Measurements from ENCODE around the gene PRICKLE3.

Gene PRICKLE3

DNA sequence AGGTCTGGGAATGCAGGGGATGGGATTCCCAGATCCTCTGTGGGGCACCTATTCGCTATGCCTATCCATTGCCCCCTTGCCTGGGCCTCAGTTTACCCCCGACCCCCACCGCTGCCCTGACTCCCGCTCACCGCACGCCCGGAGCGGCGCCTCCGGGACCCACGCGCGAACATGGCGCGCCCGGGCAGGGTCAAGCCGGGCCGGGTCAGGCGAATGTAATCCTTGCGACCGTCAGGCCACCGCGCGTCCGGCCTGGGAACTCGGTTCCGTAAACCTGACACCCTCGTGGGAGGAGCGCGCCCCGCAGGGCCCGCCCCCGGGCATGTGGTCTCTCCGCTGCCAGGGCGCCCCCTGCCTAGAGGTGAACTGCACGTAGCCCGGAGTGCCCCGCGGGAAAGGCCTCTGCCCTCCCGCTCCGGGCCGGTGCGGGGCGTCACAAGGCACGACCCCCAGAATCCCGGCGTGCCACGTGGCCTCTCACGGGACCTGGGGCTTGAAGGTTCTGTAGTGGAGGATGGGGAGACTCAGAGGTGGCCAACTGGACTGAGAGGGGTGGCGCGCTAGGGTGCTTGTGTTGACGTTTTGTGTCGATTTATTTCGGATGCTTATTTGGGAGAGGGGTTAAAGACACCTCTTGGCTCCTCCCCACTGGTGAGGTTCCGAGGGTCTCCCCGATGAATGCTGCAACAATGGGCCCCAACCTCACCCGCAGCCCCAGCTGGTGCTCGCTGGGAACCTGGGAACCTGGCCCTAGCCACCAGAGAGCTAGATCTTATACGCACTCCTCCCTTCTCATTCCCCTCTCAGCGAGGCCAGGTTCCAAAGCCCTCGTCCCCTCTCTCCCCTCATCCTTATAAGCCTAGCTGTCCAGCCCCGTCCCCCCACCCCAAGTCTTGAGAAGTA is at the start of gene PRICKLE3:
TSS of gene PRICKLE3 (minus strand) at position 249 of the 903 bp plus-strand sequence. CDS start at position 173, 76 bp downstream.
- DNase-seq (ENCODE audit: low spot score), result peak; percentile 85

GRCh38 chrX:49233887-49234555 is 47.8 kb upstream of the PRICKLE3 start:
- no peak for DNase-seq (ENCODE audit: low spot score)

GRCh38 chrX:49233176-49233575 is 47.0 kb upstream of the PRICKLE3 start, which contains the start of gene CACNA1F:
Gene CACNA1F, minus strand, starts transcription at chrX:49233340. Its CDS starts 31 bp downstream, at chrX:49233309.
- no peak for DNase-seq (ENCODE audit: low spot score)

DNA sequence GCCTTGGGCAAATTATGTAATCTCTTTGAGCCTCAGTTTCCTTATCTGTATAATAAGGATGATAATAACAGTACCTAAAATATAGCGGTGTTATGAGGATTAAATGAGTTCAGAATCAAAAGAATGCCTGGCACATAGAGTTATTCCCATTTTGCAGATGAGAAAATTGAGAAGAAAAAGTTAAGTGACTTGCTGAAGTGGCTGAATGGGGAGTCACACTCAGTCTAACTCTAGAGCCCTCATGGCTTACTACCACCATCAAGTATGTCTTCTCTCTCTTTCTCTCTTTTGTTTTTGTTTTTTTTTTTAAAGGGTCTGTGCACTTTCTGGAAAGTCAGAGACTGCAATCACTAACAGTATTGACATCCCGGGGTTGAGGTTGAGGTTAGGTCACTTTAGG is 46.4 kb upstream of the PRICKLE3 start:
- DNase-seq (ENCODE audit: low spot score), result no peak

DNA sequence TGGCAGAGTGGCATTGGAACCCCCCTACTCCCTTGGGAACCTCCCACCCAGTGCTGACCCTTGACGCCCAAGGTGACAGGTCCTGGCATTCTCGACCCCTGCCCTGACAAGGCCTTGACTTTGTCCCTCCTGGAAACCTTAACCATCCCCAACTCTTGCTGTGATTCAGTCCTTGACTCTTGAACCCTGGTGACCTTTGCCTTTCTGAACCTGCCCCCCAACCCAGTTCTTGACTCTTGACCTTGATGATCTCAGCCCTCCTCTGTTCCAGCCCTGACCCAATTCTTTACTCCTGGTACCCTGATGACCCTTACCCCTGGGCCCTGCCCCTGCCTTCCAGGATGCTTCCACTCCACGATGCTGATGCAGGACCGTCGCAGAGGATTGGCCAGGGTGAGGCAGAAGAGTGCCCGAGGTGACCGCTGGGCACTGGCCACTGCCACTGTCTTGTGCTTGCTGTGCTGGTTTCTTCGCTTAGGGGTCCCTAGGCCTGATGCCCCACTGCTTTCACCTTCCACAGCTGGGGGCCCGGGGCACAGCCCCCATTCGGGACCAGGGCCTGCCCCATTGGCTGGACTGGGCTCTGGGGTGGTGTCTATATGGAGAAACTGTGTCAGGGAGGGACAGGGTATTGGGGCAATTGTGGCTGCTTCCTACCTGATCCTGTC is 45.3 kb upstream of the PRICKLE3 start:
- DNase-seq (ENCODE audit: low spot score), result no peak

GRCh38 chrX:49230500-49231232 is 44.5 kb upstream of the PRICKLE3 start:
- peak; percentile 66 for DNase-seq (ENCODE audit: low spot score)

- no peak for DNase-seq (ENCODE audit: low spot score)
These were observed 42.0 kb upstream of the PRICKLE3 start for GRCh38 chrX:49228185-49228584.

GRCh38 chrX:49227726-49228125 is 41.6 kb upstream of the PRICKLE3 start:
- DNase-seq (ENCODE audit: low spot score), result no peak

DNA sequence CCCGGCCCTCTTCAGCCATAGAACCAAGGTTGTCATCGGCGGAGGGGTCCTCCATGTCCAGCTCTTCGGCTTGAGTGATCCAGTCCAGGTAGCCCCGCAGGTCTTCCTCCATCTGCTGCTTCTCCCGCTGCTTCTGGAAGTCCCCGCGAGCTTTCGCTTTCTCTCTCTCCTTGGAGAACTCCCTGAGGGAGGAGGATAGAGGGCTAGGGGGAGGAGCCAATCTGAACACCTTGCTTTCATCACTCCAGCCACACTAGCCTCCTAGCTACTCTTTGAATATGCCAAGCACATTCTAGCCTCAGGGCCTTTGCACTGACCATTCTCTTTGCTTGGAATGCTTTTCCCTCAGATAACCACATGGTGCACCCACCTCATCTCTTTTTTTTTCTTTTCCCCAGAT is 40.8 kb upstream of the PRICKLE3 start:
- DNase-seq (ENCODE audit: low spot score), result no peak

GRCh38 chrX:49225858-49226257 is 39.7 kb upstream of the PRICKLE3 start:
- DNase-seq (ENCODE audit: low spot score), result no peak

GRCh38 chrX:49221868-49222267 is 35.7 kb upstream of the PRICKLE3 start:
- DNase-seq (ENCODE audit: low spot score), result no peak

DNA sequence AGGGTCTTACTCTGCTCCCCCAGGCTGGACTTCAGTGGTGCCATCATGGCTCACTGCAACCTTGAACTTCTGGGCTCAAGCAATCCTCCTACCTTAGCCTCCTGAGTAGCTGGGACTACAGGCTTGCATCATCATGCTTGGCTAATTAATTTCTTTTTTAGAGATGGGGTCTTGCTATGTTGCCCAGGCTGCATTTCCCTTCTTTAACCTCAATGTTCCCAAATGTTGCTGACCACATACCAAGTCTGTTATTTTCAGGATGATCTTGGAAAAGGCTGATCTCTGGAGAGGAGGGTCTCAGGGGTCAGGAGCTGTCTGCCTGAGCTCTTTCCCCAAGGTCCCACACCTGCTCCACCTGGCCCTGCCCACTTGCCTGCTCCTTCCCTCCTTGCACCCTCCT is 33.9 kb upstream of the PRICKLE3 start:
- no peak for DNase-seq (ENCODE audit: low spot score)

GRCh38 chrX:49214996-49215526 is 28.9 kb upstream of the PRICKLE3 start:
- DNase-seq (ENCODE audit: low spot score), result no peak

DNA sequence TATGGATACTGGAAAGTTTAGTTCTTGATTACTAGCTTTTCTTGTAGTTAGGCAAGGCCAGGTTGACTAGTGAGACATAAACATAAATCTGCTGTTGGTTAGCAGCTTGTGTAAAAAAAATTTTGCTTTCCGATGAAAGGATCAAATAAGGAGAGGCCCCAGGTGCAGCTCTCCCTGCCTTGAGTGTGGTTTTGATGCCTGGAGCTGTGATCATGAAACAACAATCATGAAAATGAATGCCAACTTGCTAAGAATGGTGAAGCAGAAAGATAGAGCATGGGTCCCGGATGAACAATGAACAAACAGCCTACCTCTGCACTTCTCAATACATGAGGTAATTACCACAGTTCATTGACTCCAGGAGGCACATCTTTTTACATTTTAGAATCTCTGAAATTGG is 28.2 kb upstream of the PRICKLE3 start:
- no peak for DNase-seq (ENCODE audit: low spot score)

DNA sequence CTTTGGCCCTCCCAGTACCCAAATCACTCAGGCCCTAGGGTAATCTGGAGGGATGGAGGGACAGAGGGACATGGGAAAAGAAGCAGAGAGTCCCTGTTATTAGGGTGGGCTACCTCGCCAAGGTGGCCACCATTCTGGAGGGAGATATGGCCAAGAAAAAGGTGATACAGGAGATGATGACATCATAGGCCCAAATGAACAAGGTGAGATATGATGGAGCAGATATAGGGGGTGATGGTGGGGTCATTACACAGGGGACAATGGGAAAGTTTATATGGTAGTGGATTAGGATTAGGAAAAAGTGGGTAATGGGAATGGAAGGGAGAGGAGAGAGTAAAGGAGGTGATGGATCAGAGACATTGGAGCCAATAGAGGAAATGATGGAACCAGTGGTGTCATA is 26.7 kb upstream of the PRICKLE3 start:
- no peak for DNase-seq (ENCODE audit: low spot score)

- no peak for DNase-seq (ENCODE audit: low spot score)
These were observed 26.0 kb upstream of the PRICKLE3 start for GRCh38 chrX:49212209-49212608.

- DNase-seq (ENCODE audit: low spot score), result no peak
These were observed 24.9 kb upstream of the PRICKLE3 start for GRCh38 chrX:49211074-49211473.

DNA sequence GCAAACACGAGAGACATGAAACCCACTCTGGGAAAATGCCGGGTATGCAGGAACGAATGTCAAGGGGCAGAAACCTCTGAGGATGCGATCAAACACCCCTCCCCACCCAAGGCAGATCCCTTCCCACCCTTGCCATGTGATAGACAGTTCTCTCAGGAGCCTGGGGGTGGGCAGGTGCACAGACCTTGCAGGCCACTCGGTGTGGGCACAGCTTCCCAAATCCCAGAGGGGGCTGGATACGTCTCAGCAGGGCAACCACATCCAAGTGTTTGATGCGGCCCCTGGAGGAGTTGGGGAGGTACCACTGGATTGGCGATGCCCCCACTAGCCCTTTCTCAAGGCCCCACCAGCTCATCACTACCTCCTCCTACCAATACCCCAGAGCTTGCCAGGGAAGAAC is 24.2 kb upstream of the PRICKLE3 start:
- no peak for DNase-seq (ENCODE audit: low spot score)

DNA sequence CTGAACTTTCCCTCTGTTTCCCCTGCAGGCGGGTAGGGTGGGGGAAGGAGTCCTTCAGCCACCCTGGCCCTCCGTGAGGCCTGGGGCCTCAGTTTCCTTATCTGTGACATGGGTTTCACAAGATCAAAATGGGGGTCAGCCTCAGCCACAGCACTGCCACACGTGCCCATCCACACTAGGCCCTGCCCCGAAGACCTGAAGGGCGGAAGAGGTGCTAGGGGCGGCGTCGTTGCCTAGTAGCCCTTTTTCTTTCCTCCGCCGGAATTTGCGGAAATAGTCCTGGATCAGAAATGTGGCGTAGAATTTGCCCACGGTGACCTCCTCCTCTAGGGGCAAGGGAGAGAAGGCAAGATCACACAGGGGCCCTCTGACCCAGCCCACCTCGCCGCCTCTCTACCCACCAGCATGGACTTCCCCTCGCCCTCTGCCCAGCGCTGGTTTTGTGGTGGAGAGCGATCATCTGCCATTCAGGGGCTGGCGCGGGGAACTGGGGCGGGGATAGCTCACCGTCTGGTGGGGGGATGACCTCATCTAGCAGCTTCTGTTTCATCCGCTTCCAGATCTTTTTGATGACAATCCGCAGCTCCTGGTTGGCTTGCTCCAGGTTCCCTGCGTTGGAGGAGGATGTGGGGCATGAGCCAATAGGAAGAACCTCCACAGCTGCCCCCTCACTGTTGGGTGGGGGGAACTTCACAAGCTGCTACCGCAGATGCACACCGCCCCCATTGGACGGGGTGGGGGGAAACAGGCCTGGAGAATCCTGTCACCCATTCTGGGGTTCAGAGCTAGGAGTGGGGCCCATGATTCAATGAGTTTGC is 23.5 kb upstream of the PRICKLE3 start:
- DNase-seq (ENCODE audit: low spot score), result no peak

DNA sequence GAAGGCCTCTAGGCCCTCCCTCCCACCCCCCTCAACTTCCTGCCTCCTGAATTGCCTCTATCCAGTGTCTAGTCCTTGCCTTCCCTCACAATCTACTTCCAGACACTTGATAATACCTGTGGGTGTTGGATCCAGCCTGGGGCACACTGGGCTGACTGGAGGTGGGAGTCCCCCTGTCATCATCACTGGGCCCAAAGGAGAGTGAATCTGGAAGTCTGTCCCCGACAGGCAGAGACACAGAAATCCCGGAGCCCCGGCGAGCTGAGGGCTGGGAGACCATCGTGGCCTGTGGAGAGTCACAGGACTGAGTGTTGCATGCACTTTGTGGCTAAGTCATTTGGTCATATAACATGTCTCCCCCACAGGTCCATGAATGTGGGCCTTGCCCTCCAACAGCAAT is 22.2 kb upstream of the PRICKLE3 start:
- no peak for DNase-seq (ENCODE audit: low spot score)

- no peak for DNase-seq (ENCODE audit: low spot score)
These were observed 20.4 kb upstream of the PRICKLE3 start for GRCh38 chrX:49206543-49206942.
